H1 (cell line): ENCODE data around the gene ZMYM3.

Experiments used
- EZH2 ChIP-seq: fragments of 200-600 bp; sonication (generic); IDR thresholded peaks from 2 replicates; pipeline ENCODE4 v1.7.1; 2012; ENCODE audit warnings: low read depth, mild to moderate bottlenecking, moderate library complexity, low read length, inconsistent platforms; ENCODE audit not compliant: severe bottlenecking
- MAX ChIP-seq: IDR thresholded peaks from 2 replicates; pipeline ENCODE4 v1.6.1; 2012; ENCODE audit warnings: inconsistent platforms
- PHF8 ChIP-seq: fragments of 200-600 bp; sonication (generic); conservative IDR thresholded peaks from 2 replicates; pipeline ENCODE4 v1.7.1; 2012; ENCODE audit warnings: low read depth, mild to moderate bottlenecking, inconsistent platforms, low read length, moderate library complexity
- POLR2A ChIP-seq, 2 experiments: IDR thresholded peaks; 1 replicate in 1 of 2; 2 replicates in 1 of 2; pipeline ENCODE4 v1.6.1; 2011; ENCODE audit warnings: low read depth in 2 of 2, low read length in 2 of 2, mild to moderate bottlenecking in 2 of 2; ENCODE audit errors: control extremely low read depth in 1 of 2
- POLR2AphosphoS5 ChIP-seq: IDR thresholded peaks from 2 replicates; pipeline ENCODE4 v1.6.1; 2011; ENCODE audit warnings: low read depth, low read length
- RAD21 ChIP-seq, 2 experiments: IDR thresholded peaks in 1 of 2; conservative IDR thresholded peaks in 1 of 2; 2 replicates each; pipeline ENCODE4 v1.6.1; 2011; ENCODE audit warnings: low read depth in 2 of 2, low read length in 2 of 2, improper control_type of control experiment in 1 of 2, inconsistent platforms in 1 of 2, mild to moderate bottlenecking in 1 of 2, moderate library complexity in 1 of 2
- RBBP5 ChIP-seq: IDR thresholded peaks from 2 replicates; pipeline ENCODE4 v1.7.1; 2012; ENCODE audit warnings: low read depth, mild to moderate bottlenecking, inconsistent platforms, low read length, moderate library complexity, borderline replicate concordance
- RFX5 ChIP-seq: IDR thresholded peaks from 2 replicates; pipeline ENCODE4 v1.6.1; 2011; ENCODE audit warnings: low read depth, low read length, improper control_type of control experiment, borderline replicate concordance
- RXRA ChIP-seq: IDR thresholded peaks from 2 replicates; pipeline ENCODE4 v1.6.1; 2011; ENCODE audit warnings: low read depth, mild to moderate bottlenecking, low read length, moderate library complexity; ENCODE audit not compliant: insufficient read depth
- TBP ChIP-seq: IDR thresholded peaks from 2 replicates; pipeline ENCODE4 v1.6.1; 2011; ENCODE audit warnings: low read depth, low read length, improper control_type of control experiment
- TEAD4 ChIP-seq: IDR thresholded peaks from 2 replicates; pipeline ENCODE4 v1.6.1; 2012; ENCODE audit warnings: low read depth, low read length, inconsistent platforms, mixed read lengths
- TF ChIP-seq, protein P1 (sequence below), 3 experiments: IDR thresholded peaks; 1 replicate in 2 of 3; 2 replicates in 1 of 3; pipeline versions ENCODE4 v1.5.1 to v1.6.1; 2011; ENCODE audit warnings: low read length in 3 of 3, mild to moderate bottlenecking in 3 of 3, inconsistent platforms in 2 of 3, low read depth in 1 of 3, moderate library complexity in 1 of 3; ENCODE audit not compliant: insufficient read depth in 1 of 3; ENCODE audit errors: control extremely low read depth in 1 of 3

GRCh38 chrX:71228063-71228642, 25.8 kb downstream of the ZMYM3 start:
- no peak for TF ChIP-seq POLR2A (IDR thresholded peaks at IDR 0.05; ENCODE audit: control extremely low read depth in 1 of 2, low read depth in 2 of 2, low read length in 2 of 2)
- no peak for TF ChIP-seq RFX5
- TF ChIP-seq, protein P1, sequence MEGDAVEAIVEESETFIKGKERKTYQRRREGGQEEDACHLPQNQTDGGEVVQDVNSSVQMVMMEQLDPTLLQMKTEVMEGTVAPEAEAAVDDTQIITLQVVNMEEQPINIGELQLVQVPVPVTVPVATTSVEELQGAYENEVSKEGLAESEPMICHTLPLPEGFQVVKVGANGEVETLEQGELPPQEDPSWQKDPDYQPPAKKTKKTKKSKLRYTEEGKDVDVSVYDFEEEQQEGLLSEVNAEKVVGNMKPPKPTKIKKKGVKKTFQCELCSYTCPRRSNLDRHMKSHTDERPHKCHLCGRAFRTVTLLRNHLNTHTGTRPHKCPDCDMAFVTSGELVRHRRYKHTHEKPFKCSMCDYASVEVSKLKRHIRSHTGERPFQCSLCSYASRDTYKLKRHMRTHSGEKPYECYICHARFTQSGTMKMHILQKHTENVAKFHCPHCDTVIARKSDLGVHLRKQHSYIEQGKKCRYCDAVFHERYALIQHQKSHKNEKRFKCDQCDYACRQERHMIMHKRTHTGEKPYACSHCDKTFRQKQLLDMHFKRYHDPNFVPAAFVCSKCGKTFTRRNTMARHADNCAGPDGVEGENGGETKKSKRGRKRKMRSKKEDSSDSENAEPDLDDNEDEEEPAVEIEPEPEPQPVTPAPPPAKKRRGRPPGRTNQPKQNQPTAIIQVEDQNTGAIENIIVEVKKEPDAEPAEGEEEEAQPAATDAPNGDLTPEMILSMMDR (IDR thresholded peaks at IDR 0.05; ENCODE audit: control extremely low read depth in 1 of 3, insufficient read depth in 1 of 3, low read depth in 1 of 3, low read length in 3 of 3), result no peak
- TF ChIP-seq POLR2AphosphoS5, result no peak
- no peak for TF ChIP-seq PHF8
- TF ChIP-seq TEAD4, result no peak
- TF ChIP-seq EZH2, result no peak
- TF ChIP-seq RAD21 (IDR thresholded peaks at IDR 0.05 in 1 of 2, conservative IDR thresholded peaks at IDR 0.05 in 1 of 2; ENCODE audit: low read depth in 2 of 2, low read length in 2 of 2), result no peak
- no peak for TF ChIP-seq MAX
- TF ChIP-seq TBP, result no peak
- no peak for TF ChIP-seq RBBP5
- no peak for TF ChIP-seq RXRA
